Inflammatory macrophage treated with lipopolysaccharide for 4 hours (primary cell): ENCODE measurements around the gene WDHD1.
"Not testable (repeated sequence)": the region's sequence is repeated elsewhere in the genome, so short reads cannot be mapped to it uniquely, and the experiment has no call there.

ENCODE experiments used
- DNase-seq: peaks from one replicate; pipeline ENCODE4 v3.0.0-alpha.2; 2020

The WDHD1 gene

DNA sequence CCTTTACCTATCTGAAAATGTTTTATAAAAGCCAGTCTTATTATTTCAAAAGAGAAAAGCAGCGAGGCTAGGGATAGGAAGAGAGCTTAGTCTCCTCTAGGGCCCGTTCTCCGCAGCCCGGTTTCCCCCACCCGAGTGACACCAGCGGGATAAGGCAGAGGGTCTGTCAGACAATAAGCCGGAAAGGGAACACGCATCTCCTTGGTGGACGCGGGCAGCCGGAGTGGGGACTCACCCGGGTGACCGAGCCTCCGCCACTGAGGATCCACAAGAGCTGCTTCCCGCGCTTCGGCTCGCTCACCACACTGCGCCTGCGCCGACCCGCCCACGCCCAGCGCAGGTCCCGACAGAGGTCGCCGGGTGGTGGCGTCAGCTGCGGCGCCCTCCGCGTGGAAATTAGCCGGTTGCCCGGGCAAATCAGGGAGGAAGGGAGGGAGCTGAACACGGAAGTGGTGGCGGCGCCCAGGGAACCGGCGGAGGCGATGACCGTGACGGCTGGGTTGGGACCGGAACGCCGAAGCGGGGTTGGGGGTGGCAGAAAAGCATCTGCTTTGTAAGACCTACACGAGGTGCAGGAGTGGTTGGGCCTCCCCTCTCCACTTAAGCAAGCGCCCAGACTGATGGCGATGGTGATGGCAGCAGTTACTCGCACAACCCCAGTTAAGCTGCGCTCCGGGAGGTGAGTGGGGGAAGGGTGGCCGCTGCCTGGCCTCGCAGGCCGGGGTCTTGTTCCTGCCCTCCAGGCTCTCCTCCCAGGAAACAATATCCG lies at the start of gene WDHD1, which contains the start of gene SOCS4:
Gene WDHD1, minus strand, starts transcription at position 307 of the 769 bp plus-strand sequence. CDS start 312 bp downstream, outside the sequence.
Gene SOCS4, plus strand, starts transcription at position 444 of the 769 bp plus-strand sequence. CDS start 15,806 bp downstream, outside the sequence.
- DNase-seq = peak; percentile 96

DNA sequence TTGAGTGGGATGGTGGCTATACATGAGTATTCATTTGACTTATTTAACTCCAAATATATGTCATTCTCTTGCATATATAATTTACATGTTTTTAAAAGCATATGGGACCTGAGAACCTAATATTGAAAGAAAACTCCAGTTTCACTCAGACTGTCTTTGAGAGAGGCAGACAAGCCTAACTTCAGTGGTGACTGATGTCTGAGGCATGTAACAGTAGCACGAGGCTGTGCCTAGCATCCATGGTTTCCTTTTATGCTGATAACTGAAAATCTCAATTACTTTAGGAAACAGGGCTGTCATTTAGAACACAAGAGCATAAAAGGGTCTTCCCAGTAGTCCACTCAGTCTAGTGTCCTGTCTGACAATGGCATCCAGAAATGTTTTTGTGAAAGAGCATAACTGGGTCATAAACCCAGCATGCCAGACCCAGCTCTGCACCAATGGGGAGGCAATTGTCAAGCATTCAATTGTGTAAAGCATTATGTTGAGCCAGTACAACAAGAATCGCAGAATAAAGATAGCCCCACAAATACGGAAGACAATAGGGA lies 48.8 kb upstream of the WDHD1 start:
- DNase-seq = no peak

GRCh38 chr14:55074662-55075061 lies 47.8 kb upstream of the WDHD1 start:
- DNase-seq = no peak

DNA sequence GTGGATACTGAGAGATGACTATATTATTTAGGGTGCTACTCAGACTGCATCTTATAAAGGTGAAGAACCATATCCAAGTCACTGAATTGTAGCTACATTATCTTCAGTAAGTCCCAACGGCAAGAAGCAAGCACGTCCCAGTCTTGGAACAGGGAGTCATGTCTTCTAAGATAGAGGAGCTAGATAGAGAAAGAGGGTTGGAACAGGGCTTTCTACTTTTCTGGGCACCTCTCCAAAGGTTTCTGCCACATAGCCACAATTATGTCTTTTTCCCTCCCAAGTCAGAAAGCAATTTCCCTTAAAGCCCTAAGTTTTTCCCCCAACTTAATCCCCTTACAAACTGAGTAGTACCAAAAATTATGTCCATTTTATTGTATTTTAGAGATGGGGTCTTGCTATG lies 47.0 kb upstream of the WDHD1 start:
- DNase-seq = no peak

- DNase-seq = no peak
Measured at GRCh38 chr14:55071870-55072640, 45.2 kb upstream of the WDHD1 start.

GRCh38 chr14:55070981-55071411 lies 44.1 kb upstream of the WDHD1 start:
- DNase-seq = peak; percentile 54

GRCh38 chr14:55066223-55066622 lies 39.3 kb upstream of the WDHD1 start:
- no peak for DNase-seq

DNA sequence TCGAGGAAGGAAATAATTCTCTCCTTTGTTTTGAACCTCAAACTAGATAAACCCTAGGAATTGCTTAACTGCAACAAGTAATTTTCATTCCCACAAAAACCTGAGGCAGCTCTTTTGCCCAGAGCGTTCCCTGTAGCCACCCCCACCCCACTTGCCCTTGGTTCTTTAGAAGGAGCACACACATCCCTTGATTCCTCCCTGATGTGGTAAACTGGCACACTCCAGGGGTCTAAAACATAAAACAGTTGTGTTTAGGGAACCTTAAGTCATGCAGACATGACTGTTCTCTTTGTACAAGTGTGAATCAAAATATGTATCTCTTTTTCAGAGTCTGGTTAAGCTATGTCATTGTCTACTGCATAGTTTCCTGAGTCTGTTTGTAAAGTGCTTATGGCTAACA lies 38.5 kb upstream of the WDHD1 start:
- DNase-seq = no peak

DNA sequence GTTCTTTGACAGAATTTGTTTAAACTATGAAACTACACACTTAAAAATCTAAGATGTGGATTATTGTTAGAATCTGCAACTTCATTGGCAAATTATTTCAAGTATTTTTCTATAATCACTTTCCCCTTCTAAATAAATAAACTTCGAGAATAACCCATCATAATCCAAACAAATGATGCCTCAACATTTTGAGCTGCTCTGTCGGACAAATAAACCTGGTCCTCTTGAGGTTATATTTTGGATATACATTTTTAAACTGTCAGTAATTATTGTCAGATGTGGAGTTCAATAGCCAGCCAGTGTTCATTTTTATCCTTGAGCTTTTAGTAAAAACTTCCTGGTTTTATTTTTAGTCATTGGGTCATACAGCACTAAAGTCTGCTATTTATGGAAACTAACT lies 38.0 kb upstream of the WDHD1 start:
- DNase-seq = not testable (repeated sequence)

- no peak for DNase-seq
Measured at GRCh38 chr14:55062517-55063351, 35.8 kb upstream of the WDHD1 start.

GRCh38 chr14:55059333-55059732 lies 32.4 kb upstream of the WDHD1 start:
- DNase-seq = no peak

DNA sequence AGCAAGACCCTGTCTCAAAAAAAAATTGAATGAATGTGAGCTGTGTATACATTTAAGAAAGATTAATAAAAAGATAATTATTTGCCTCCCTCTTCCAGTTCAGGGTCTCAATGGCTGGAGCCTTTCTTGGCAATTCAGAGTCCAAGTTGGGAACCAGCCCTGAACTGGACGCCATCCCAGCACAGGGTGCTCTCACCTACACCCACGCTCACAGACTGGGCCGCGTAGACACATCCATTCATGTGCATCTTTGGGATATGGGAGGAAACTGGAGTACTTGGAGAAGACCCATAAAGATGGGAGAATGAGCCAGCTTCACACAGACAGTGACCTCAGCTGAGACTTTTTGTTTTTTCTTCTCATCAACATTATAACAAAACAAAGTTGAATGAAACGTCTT lies 31.0 kb upstream of the WDHD1 start:
- DNase-seq = no peak

DNA sequence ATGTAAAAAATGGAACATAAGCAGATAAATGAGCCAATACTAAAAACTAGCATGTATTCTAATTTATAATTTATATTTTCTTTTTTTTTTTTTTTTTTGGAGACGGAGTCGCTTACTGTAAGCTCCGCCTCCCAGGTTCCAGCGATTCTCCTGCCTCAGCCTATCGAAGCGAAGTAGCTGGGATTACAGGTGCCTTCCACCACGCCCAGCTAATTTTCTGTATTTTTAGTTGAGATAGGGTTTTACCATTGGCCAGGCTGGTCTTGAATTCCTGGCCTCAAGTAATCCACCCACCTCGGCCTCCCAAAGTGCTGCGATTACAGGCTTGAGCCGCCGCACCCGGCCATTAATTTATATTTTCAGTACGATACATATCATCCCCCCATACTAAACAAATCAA lies 27.2 kb upstream of the WDHD1 start:
- DNase-seq = no peak

DNA sequence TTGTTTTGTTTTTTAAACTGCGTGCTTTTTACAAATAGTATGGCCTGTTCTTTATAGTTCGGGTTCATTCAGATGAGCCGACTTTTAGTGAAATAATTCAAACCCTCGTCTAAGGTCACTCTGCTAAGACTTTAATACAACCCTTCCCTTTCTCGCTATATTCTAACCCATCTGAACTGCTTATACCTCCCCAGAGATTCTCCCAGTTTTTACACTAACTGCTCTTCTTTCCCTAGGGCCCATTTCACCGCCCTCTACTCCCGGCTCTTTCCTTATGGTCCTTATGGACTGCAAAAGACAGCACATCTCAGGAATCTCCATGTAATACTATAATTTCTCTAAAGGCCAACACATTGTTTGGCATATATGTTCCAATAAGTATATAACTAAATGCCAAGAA lies 26.6 kb upstream of the WDHD1 start:
- no peak for DNase-seq

GRCh38 chr14:55053018-55053417 lies 26.1 kb upstream of the WDHD1 start:
- no peak for DNase-seq

DNA sequence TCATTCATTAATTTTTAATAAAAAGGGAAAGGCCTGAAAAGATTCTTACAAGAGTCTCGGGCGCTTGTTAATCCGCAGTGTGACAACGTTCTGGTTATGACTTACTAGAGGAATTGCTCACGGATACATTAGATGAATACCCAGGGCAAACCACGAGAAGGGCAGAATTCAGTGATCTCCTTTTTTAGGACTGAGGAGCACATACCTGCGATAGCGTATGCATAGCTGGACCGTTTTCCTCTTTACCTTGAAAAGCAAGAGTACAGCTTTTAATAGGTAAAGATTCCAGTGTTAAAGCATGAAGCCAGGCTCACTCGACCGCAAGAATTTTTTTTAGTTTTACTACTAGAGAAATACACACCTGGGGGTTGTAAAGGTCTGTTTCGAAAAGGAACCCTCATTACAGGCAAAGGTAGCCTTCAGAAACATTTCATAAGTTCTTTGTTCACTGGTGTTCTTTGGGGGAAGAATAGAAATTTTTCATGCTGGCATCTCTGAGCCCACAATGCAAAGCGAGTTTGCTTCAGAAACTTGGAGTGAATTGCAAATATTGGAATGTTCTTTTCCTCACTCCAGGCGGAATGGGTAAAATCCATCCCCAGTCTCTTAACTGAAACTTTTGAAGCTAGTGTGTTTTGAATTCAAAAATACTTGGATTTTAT lies 25.5 kb upstream of the WDHD1 start:
- no peak for DNase-seq

DNA sequence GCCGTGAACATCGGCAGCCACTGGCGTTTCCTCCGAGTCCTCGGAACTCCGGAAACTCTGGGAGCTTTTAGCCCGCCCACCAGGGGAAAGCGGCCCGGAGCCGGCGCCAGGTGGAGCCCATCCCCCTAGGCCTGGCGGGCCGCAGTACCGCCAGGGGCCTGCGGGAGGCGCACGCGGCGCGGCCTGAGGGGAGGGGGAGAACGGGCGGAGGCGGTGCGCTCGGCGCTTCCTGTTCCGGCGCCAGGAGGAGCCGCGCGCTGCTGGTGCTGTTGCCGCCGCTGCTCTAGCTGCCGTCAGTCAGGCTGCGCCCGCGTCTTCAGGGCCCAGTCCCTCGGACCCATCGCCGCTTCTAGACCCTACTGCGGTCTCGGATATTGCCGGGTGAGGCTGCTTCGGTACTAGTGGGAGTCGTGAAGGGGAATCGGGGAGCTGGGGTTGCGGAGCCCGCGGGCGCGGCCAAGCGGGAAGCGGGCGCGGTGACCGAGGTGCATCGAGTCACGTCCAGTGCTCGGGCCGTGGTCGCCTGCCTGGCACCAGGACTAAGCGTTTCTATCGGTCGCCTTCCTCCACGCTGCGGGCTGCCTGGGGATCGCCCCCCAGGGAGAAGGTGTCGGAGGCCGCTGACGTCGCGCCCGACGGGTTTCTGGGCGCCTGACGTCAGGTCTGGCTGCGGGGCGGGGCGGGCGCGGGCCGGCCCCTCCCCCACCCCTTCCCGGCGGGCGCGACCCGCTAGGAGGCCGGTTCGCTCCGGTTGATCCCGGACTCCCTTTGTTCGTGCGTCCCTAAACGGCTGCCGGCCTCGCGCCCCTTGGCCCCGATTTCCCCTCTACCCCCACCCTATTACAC lies 24.7 kb upstream of the WDHD1 start, which contains the start of gene MAPK1IP1L:
Gene MAPK1IP1L, plus strand, starts transcription at position 225 of the 846 bp plus-strand sequence. CDS start 10,037 bp downstream, outside the sequence.
- peak; percentile 92 for DNase-seq

DNA sequence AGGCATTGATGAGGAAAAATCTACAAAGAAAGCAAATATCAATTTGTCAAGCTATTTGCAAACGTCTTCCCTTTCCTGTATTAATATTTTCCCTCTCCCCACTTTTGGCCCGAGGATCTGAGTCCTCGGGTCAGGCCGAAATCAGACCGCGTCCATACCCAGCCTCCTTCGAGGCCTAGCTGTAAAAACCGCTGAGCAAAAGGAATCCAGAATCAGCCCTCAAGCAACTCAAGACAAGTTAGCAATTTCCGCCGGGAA lies 24.2 kb upstream of the WDHD1 start:
- DNase-seq = no peak

GRCh38 chr14:55048900-55049436 lies 22.1 kb upstream of the WDHD1 start:
- no peak for DNase-seq

GRCh38 chr14:55047301-55048053 lies 20.6 kb upstream of the WDHD1 start:
- no peak for DNase-seq
